Activated CD4-positive, alpha-beta T cell treated with anti-CD3 and anti-CD28 coated beads, Interleukin-2, amount 10 ng/mL, durations not matched to agents 24 days and 14 days (primary cell): Measurements from ENCODE around the gene ACOT7. TPM values are rescaled to one million over a fixed set of nuclear protein-coding genes. Genes with fewer than 3 reads are reported as not detected.

ENCODE experiments used
- DNase-seq: peaks from one replicate; pipeline ENCODE4 v3.0.0; 2022
- H3K27ac Mint-ChIP-seq: one replicate; pipeline ENCODE4 v1.8.0; 2022; ENCODE audit warnings: mild to moderate bottlenecking, mixed read lengths
- H3K27me3 Mint-ChIP-seq: one replicate; pipeline ENCODE4 v1.8.0; 2022; ENCODE audit warnings: mixed read lengths
- H3K36me3 Mint-ChIP-seq: one replicate; pipeline ENCODE4 v1.8.0; 2022; ENCODE audit warnings: low read depth, mild to moderate bottlenecking, mixed read lengths
- H3K4me1 Mint-ChIP-seq: one replicate; pipeline ENCODE4 v1.8.0; 2021; ENCODE audit warnings: mixed read lengths
- H3K4me3 Mint-ChIP-seq: one replicate; pipeline ENCODE4 v1.8.0; 2022; ENCODE audit warnings: mild to moderate bottlenecking, moderate library complexity, mixed read lengths
- H3K9me3 Mint-ChIP-seq: one replicate; pipeline ENCODE4 v1.8.0; 2021; ENCODE audit warnings: mixed read lengths
- intact Hi-C: fragments of 100-400 bp; cut with micrococcal nuclease; formaldehyde crosslinking; loops from one replicate; pipeline ENCODE4 v1.15.1; 2023
- total RNA-seq: library from RNA; stranded (reverse); gene quantifications from 2 replicates; pipeline ENCODE4 v1.2.3, GENCODE V29; 2022

The ACOT7 gene
- total RNA-seq, 1 donor from 2014 or later = 133 TPM

- Mint-ChIP-seq H3K36me3 (no peaks in the 10 kb centered on the region), H3K9me3 (no peaks in the 10 kb centered on the region), H3K4me3 (peak overlapping the region; percentile 53), H3K27me3 (peaks cover 68% of the 10 kb centered on the region), H3K4me1 (peaks cover 14% of the 10 kb centered on the region), H3K27ac (no peak overlapping the region)
- no peak for DNase-seq
- intact Hi-C loops = no loop called here
These were observed 25.3 kb upstream of the ACOT7 start for GRCh38 chr1:6418668-6419396.

DNA sequence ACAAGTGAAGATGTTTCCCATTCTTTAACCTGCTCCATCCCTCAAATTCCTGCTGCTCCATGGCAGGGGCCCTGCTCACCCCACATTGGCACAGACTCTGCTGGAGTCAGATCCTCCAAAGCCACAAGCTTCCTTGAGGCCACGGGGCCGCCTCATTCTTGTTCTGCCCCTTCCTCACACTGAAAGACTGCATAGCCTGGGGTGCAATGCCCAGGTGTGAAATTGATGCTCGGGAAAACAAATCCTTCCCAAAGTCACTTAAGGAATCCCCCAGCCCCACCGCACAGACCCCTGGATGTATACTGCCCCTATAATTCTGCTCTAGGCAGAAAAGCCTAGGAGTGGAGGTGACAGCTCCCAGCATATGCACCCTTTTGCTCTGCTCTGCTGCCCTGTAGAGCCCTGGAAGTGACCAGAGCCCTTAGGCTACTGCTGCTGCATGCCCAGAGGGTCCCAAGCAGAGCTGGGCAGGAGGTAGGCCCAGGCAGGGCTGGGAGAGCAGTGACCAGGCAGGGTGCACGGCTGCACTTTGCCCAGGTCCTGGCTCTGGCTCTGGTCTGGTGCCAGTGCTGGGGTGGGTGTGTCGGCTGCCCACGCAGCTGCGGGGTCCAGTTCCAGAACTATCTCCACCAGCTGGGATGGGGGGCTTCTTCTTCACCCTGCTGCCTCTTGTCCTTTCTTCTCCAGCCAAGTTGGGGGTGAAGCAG lies 24.5 kb upstream of the ACOT7 start:
- Mint-ChIP-seq H3K4me1 (peaks cover 13% of the 10 kb centered on the region), H3K9me3 (no peaks in the 10 kb centered on the region), H3K36me3 (no peaks in the 10 kb centered on the region), H3K4me3 (no peak overlapping the region), H3K27me3 (peaks cover 65% of the 10 kb centered on the region), H3K27ac (no peak overlapping the region)
- intact Hi-C loops = no loop called here
- DNase-seq = no peak

DNA sequence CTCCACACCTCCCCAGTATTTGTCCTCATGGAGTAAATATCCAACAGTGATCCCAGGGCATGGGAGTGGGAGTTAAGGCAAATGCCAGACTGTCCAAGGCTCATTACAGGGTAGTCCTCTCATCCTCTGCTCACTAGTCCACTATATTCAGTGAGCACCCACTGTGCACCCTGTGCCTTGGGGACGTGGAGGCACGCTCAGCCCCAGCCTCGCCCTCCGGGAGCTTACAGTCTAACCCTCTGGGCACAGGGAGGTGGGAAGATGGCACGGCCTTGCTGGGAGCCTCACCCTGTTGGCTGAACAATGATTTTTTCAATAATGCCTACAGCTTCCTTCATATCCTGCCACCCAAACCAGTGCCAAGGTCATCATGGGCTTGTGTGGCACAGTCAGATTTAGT lies 23.3 kb upstream of the ACOT7 start:
- Mint-ChIP-seq H3K9me3 (no peaks in the 10 kb centered on the region), H3K4me3 (no peak overlapping the region), H3K4me1 (peaks cover 13% of the 10 kb centered on the region), H3K27me3 (peaks cover 63% of the 10 kb centered on the region), H3K36me3 (no peaks in the 10 kb centered on the region), H3K27ac (no peak overlapping the region)
- DNase-seq = no peak
- intact Hi-C loops = no loop called here

DNA sequence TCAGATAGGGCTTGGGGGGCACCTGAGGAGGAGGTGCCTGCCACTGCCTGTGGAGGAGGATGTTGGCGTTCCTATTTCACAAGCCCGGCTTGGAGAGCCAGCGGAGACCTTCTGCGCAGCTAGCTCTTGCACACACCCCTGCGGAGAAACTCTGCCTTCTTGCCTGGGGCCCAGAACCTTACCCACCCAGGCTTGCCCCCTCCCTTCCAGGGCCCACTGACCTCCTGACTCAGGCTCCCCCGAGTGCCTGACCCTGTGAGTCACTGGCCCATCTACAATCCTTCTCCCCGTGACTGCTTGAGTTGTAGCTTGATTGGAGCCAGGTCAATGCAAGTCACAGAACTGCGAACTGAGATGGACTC lies 22.7 kb upstream of the ACOT7 start:
- no peaks in the 10 kb centered on the region for H3K36me3 Mint-ChIP-seq
- no peak overlapping the region for H3K27ac Mint-ChIP-seq
- H3K4me3 Mint-ChIP-seq = no peak overlapping the region
- DNase-seq = no peak
- H3K4me1 Mint-ChIP-seq = peaks cover 10% of the 10 kb centered on the region
- intact Hi-C loops = no loop called here
- H3K27me3 Mint-ChIP-seq = peaks cover 57% of the 10 kb centered on the region
- H3K9me3 Mint-ChIP-seq = no peaks in the 10 kb centered on the region

DNA sequence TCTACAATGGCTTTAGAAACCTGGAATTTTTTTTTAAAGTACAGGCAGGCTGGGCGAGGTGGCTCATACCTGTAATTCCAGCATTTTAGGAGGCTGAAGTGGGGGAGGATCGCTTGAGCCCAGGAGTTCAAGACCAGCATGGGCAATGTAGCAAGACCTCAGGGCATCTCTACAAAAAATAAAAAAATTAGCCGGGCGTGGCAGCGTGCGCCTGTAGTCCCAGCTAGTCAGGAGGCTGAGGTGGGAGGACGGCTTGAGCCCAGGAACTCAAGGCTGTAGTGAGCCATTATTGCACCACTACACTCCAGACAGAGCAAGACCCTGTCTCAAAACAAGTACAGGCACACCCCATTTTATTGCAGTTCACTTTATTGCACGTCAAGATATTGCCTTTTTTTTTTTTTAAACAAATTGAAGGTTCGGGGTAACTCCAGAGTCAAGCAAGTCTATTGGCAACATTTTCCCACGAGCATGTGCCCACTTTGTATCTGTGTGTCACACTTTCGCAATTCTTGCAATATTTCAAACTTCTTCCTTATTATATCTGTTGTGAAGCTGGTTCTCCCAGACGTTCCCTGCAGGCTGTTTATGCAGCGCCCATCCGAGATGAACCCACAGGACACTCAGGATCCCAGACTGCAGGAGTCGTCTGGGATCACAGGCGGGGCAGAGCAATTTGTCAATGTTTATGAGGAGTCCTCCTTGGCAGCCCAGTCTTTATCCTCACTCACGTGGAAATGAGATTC lies 21.5 kb upstream of the ACOT7 start:
- Mint-ChIP-seq H3K4me1 (peaks cover 7% of the 10 kb centered on the region), H3K4me3 (no peak overlapping the region), H3K36me3 (no peaks in the 10 kb centered on the region), H3K9me3 (no peaks in the 10 kb centered on the region), H3K27ac (no peak overlapping the region), H3K27me3 (peaks cover 51% of the 10 kb centered on the region)
- DNase-seq = no peak
- intact Hi-C loops = no loop called here

DNA sequence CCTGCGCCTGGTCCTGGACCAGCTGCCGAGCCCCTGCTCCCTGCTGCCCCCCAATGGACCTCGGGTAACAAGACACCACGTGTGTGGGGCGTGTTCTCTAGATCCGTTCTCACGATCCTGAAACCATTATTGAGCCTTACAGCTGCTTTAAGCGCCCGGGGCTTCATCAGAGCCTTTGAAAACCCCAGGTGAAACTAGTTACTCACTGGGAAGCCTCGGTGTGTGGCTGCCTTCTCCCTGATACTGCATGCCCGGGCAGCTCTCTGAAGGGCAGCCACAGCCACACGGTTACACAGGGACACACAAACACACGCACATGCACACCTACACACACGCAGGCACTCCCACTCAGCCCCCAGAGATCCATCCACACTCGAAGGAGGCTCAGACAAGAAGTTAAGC lies 20.9 kb upstream of the ACOT7 start:
- no peaks in the 10 kb centered on the region for H3K36me3 Mint-ChIP-seq
- peaks cover 49% of the 10 kb centered on the region for H3K27me3 Mint-ChIP-seq
- H3K4me1 Mint-ChIP-seq = peaks cover 7% of the 10 kb centered on the region
- peak; percentile 81 for DNase-seq
- H3K4me3 Mint-ChIP-seq = peak overlapping the region; percentile 64
- H3K27ac Mint-ChIP-seq = peak overlapping the region; percentile 63
- intact Hi-C loops = no loop called here
- H3K9me3 Mint-ChIP-seq = no peaks in the 10 kb centered on the region

DNA sequence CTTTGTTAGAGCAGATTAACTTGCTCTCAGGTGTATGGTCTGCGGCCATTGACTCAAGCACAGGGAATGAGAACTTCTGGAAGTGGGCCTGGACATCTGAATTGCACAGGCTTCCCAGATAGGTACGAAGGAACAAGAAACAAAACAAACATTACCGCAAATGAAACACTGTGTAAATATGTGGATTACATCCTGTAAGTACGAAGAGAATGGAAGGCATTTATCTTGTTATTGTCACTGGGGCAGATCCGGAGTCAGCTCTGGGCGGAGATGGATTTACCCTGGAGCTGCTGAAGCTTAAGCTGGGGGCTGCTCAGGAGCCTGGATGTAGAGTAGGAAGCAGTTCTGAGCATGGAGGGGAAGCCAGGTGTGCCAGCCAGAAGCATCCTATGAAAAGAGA lies 19.3 kb upstream of the ACOT7 start:
- Mint-ChIP-seq H3K27ac (no peak overlapping the region), H3K9me3 (no peaks in the 10 kb centered on the region), H3K36me3 (no peaks in the 10 kb centered on the region), H3K4me3 (no peak overlapping the region), H3K27me3 (peaks cover 48% of the 10 kb centered on the region), H3K4me1 (peaks cover 7% of the 10 kb centered on the region)
- intact Hi-C loops = no loop called here
- no peak for DNase-seq

DNA sequence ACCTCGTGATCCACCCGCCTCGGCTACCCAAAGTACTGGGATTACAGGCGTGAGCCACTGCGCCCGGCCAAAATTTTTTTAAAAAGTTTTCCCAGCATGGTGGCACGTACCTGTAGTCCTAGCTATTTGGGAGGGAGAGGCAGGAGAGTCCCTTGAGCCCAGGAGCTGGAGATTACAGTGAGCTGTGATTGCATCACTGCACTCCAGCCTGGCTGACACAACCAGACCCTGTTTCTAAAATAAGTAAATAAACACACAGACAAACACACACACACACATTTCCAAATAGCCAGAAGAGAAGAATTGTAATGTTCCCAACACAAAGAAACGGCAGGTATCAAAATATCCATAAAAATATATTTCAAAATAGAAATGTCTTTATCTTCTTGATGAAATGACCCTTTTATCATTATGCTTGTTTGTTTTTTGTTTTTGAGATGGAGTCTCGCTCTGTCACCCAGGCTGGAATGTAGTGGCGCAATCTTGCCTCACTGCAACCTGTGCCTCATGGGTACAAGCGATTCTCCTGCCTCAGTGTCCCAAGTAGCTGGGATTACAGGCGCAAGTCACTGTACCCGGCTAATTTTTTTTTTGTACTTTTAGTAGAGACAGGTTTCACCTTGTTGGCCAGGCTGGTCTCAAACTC lies 16.8 kb upstream of the ACOT7 start:
- no peak for DNase-seq
- Mint-ChIP-seq H3K4me1 (peaks cover 7% of the 10 kb centered on the region), H3K9me3 (no peaks in the 10 kb centered on the region), H3K4me3 (no peak overlapping the region), H3K36me3 (no peaks in the 10 kb centered on the region), H3K27me3 (peaks cover 38% of the 10 kb centered on the region), H3K27ac (no peak overlapping the region)
- intact Hi-C loops = no loop called here

DNA sequence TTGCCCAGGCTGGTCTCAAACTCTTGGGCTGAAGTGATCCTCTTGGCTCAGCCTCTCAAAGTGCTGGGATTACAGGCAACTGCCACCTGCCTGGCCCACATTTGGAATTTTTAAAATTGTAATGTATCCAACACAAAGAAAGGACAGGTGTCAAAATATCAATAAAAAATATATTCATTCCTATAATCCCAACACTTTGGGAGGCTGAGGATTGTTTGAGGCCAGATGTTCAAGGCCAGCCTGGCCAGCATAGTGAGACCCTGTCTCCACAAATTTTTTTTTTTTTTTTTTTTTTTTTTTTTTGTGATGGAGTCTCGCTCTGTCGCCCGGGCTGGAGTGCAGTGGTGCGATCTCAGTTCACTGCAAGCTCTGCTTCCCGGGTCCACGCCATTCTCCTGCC lies 16.2 kb upstream of the ACOT7 start:
- no peaks in the 10 kb centered on the region for H3K36me3 Mint-ChIP-seq
- H3K27ac Mint-ChIP-seq = no peak overlapping the region
- peaks cover 9% of the 10 kb centered on the region for H3K4me1 Mint-ChIP-seq
- H3K4me3 Mint-ChIP-seq = no peak overlapping the region
- intact Hi-C loops = no loop called here
- peaks cover 40% of the 10 kb centered on the region for H3K27me3 Mint-ChIP-seq
- DNase-seq = no peak
- H3K9me3 Mint-ChIP-seq = no peaks in the 10 kb centered on the region

- no peaks in the 10 kb centered on the region for H3K36me3 Mint-ChIP-seq
- peaks cover 3% of the 10 kb centered on the region for H3K4me1 Mint-ChIP-seq
- no peak overlapping the region for H3K27ac Mint-ChIP-seq
- H3K9me3 Mint-ChIP-seq = no peaks in the 10 kb centered on the region
- H3K4me3 Mint-ChIP-seq = no peak overlapping the region
- intact Hi-C loops = no loop called here
- peaks cover 35% of the 10 kb centered on the region for H3K27me3 Mint-ChIP-seq
- no peak for DNase-seq
These were observed 15.5 kb upstream of the ACOT7 start for GRCh38 chr1:6409053-6409452.

GRCh38 chr1:6408023-6408422 lies 14.5 kb upstream of the ACOT7 start:
- no peak for DNase-seq
- Mint-ChIP-seq H3K4me3 (no peak overlapping the region), H3K36me3 (no peaks in the 10 kb centered on the region), H3K4me1 (peaks cover 3% of the 10 kb centered on the region), H3K9me3 (no peaks in the 10 kb centered on the region), H3K27me3 (peaks cover 32% of the 10 kb centered on the region), H3K27ac (no peak overlapping the region)
- intact Hi-C loops = no loop called here

- no peak for DNase-seq
- peaks cover 11% of the 10 kb centered on the region for H3K4me1 Mint-ChIP-seq
- H3K9me3 Mint-ChIP-seq = no peaks in the 10 kb centered on the region
- no peaks in the 10 kb centered on the region for H3K36me3 Mint-ChIP-seq
- H3K4me3 Mint-ChIP-seq = no peak overlapping the region
- intact Hi-C loops = no loop called here
- H3K27ac Mint-ChIP-seq = no peak overlapping the region
- peaks cover 16% of the 10 kb centered on the region for H3K27me3 Mint-ChIP-seq
These were observed 8.1 kb upstream of the ACOT7 start for GRCh38 chr1:6401673-6402072.

DNA sequence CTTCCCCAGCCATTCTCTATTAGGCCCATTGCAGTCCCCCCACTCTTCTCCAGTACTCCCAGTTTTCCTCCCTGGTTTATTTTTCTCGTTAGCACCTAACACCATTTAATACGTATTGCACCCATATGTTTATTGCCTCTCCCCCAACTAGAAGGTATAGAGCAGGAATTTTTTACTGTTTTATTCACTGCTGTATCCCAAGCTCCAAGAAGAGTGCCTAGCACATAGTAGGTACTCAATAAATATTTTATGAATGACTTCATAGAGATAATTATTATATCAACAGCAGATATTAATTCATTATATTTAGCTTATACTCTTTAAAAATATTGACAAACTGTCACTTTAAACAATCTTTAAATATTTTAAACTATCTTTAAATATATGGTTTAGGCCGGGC lies 5.7 kb upstream of the ACOT7 start:
- Mint-ChIP-seq H3K9me3 (no peaks in the 10 kb centered on the region), H3K4me3 (no peak overlapping the region), H3K27me3 (peaks cover 5% of the 10 kb centered on the region)

More for the DNA sequence above, 5.7 kb upstream of the ACOT7 start:
- intact Hi-C loops = loop anchor here (10.0 kb wide), 1 partner anchor 404 kb away; the partner anchor contains the start of gene NPHP4
- H3K4me1 Mint-ChIP-seq = peaks cover 13% of the 10 kb centered on the region
- H3K36me3 Mint-ChIP-seq = no peaks in the 10 kb centered on the region
- DNase-seq = no peak
- H3K27ac Mint-ChIP-seq = no peak overlapping the region
